Body of pancreas (tissue), 4 donors: ENCODE data around the gene DPP7.

ENCODE experiments used
- POLR2A ChIP-seq, 3 donors: fragments of 450-650 bp; IDR thresholded peaks; one replicate each; pipeline ENCODE4 v1.6.1; 2016; ENCODE audit warnings: antibody characterized with exemption in 3 of 3, mild to moderate bottlenecking in 2 of 3
- TF ChIP-seq, protein P1 (sequence below), 7 experiments: fragments of 450-650 bp in 4 of 7; fragments of 200-600 bp in 3 of 7; sonication (generic) in 3 of 7; IDR thresholded peaks; one replicate each; pipeline ENCODE4 v1.5.1; 2016 to 2019; ENCODE audit warnings: antibody characterized with exemption in 7 of 7

DNA sequence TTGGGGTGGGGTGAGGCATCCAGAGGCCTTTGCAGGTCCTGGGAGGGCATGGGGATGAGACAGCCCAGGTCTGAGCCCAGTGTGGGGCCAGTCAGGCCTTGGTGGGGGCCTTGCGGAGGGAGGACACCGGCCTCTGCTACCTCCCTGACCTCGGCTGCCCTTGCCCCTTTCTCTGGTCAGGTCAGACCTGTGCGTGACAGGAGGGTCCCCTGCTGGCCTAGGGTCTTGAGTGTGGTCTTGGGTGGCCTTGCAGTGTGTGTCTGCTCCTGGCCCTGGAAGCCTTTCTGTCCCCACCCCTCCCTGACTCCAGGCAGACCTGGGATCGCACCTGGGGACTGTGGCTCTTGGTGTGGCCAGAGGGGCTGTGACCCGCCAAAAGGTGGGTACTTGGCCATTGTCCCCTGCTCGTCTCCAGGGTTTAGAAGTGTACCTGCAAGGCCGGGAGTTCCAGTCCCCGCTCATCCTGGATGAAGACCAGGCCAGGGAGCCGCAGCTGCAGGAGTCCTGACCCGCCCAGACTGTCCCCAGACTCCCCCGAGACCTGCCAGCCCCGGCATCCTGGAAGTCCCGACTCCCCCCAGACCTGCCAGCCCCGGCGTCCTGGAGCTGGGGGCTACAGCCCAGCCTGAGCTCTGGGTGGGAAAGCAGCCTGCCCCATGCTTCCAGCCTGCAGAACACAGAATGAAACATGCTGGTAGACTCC, 32.2 kb downstream of the DPP7 start:
- TF ChIP-seq, protein P1, sequence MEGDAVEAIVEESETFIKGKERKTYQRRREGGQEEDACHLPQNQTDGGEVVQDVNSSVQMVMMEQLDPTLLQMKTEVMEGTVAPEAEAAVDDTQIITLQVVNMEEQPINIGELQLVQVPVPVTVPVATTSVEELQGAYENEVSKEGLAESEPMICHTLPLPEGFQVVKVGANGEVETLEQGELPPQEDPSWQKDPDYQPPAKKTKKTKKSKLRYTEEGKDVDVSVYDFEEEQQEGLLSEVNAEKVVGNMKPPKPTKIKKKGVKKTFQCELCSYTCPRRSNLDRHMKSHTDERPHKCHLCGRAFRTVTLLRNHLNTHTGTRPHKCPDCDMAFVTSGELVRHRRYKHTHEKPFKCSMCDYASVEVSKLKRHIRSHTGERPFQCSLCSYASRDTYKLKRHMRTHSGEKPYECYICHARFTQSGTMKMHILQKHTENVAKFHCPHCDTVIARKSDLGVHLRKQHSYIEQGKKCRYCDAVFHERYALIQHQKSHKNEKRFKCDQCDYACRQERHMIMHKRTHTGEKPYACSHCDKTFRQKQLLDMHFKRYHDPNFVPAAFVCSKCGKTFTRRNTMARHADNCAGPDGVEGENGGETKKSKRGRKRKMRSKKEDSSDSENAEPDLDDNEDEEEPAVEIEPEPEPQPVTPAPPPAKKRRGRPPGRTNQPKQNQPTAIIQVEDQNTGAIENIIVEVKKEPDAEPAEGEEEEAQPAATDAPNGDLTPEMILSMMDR (IDR thresholded peaks at IDR 0.05), result no peak
- TF ChIP-seq POLR2A (IDR thresholded peaks at IDR 0.05), result no peak
